ENCODE data around the gene VILL. TPM values are rescaled to one million over a fixed set of nuclear protein-coding genes. Genes with fewer than 3 reads are reported as not detected.

VILL gene
- total and polyA plus RNA-seq, 10 of the 15 experiments (the other 5 are each of a cell fraction or from before 2014, with no cell fraction given), result 0.15 to 5.4 (median 2.1) TPM; not detected in 1

DNA sequence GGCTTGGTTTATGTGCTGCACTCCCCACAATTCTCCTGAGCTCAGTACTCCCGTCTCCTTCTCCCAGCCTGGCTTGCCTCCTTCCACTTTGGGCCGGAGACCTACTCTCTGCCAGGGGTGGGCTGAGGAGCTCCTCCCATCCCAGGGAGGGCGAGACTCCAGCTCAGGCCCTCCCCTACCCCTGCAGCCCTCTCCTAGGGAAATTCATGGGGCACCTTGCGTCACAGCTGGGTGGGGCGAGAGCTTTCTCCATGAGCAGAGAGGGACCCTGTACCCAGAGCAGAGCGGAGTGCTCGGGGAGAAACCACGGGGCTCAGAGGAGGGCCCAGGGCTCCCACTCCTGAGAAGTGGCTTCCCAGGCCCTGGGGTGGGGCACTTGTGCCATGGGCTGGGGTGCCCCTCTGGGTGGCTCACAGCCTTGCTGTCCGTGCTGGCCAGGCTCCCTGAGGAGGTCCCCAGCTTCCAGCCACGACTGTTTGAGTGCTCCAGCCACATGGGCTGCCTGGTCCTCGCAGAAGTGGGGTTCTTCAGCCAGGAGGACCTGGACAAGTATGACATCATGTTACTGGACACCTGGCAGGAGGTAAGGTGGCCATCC lies 13.3 kb downstream of the VILL start:
- no peak overlapping the region for H3K27ac ChIP-seq (ENCODE audit: control insufficient read depth, insufficient read depth)
- no peak overlapping the region for H3K4me3 ChIP-seq
- FAIRE-seq (no peak), DNase-seq (ENCODE audit: low read depth, low spot score) (no peak), ATAC-seq (no peak)
- ChIA-PET SMC1A (ENCODE audit: uncharacterized antibody, unreplicated experiment) (interaction anchor here (0.7 to 1.2 kb wide), 2 partner anchors 11 to 30 kb away, joined by 3 to 7 read pairs; no protein-coding TSS in a partner anchor), RAD21 (ENCODE audit: unreplicated experiment) (interaction anchor here (0.7 kb wide), 1 partner anchor 19 kb away, joined by 3 read pairs; no protein-coding TSS in a partner anchor), POLR2A (no interaction called here), CTCF (interaction anchor here (0.5 to 1.9 kb wide), 10 partner anchors 18 to 196 kb away, joined by 3 to 18 read pairs (median 4); no protein-coding TSS in a partner anchor)
- H2AFZ ChIP-seq (ENCODE audit: control insufficient read depth, low read depth, low read length), result no peak overlapping the region
- no peak overlapping the region for H3K4me2 ChIP-seq (ENCODE audit: control insufficient read depth, insufficient read depth)
- in situ Hi-C loops (cut with MboI) (no loop called here), intact Hi-C loops (cut with micrococcal nuclease; ENCODE audit: unreplicated experiment) (loop anchor here (1.0 kb wide), 3 partner anchors 30 to 476 kb away; no protein-coding TSS in a partner anchor)
- H3K9ac ChIP-seq (ENCODE audit: control insufficient read depth, insufficient read depth, low read length), result no peak overlapping the region
- BruUV-seq (replicated peaks), result no TSS peak
- no peaks in the 10 kb centered on the region for H3K27me3 ChIP-seq (replicated peaks in 1 of 2; ENCODE audit: control insufficient read depth in 2 of 2, insufficient read depth in 2 of 2, low read length in 1 of 2)
- peaks cover 0 to 3% of the 10 kb centered on the region in 2 experiments; a peak in 2 of 4 replicates for H3K36me3 ChIP-seq (ENCODE audit: control insufficient read depth in 2 of 2, insufficient read depth in 2 of 2, low read length in 1 of 2)
- TF ChIP-seq NFYB (IDR thresholded peaks at IDR 0.05; ENCODE audit: insufficient read depth, low read depth, low read length) (no peak), POLR2AphosphoS2 (IDR thresholded peaks at IDR 0.05; ENCODE audit: low read depth, low read length) (no peak), EGR1 (IDR thresholded peaks at IDR 0.05; ENCODE audit: borderline replicate concordance in 1 of 2, low read depth in 2 of 2, low read length in 2 of 2) (no peak), PML (IDR thresholded peaks at IDR 0.05; ENCODE audit: low read length) (no peak), SIN3A (IDR thresholded peaks at IDR 0.05; ENCODE audit: low read depth, low read length) (no peak), NFYA (IDR thresholded peaks at IDR 0.05; ENCODE audit: borderline replicate concordance, low read depth, low read length) (no peak)
- 87% methylated on average over 10 of the region's 11 CpGs for WGBS (ENCODE audit: insufficient coverage, insufficient replicate concordance, low lambda C conversion rate, missing lambda C conversion rate)
- H3K4me1 ChIP-seq (ENCODE audit: control insufficient read depth, insufficient read depth, low read length), result no peaks in the 10 kb centered on the region; the same call in 1 of the 2 replicates
- no peaks in the 10 kb centered on the region for H3K9me3 ChIP-seq (replicated peaks; ENCODE audit: control insufficient read depth, insufficient read depth, low read length)
- no peaks in the 10 kb centered on the region for H4K20me1 ChIP-seq (ENCODE audit: control insufficient read depth, insufficient read depth)
- no peaks in the 10 kb centered on the region for H3K79me2 ChIP-seq (ENCODE audit: control insufficient read depth, insufficient read depth, low read length)
